GM19324 (cell line): ENCODE results near the gene SSRP1.
A peak's percentile ranks its signal among the peaks of the same experiment; 100 is the strongest.
"Not testable (repeated sequence)": the region's sequence is repeated elsewhere in the genome, so short reads cannot be mapped to it uniquely, and the experiment has no call there.

Source experiments
- ATAC-seq: cut with Tn5 transposase; IDR thresholded peaks from one replicate; pipeline ENCODE4 v1.9.1; 2021; ENCODE audit warnings: mild to moderate bottlenecking, moderate library complexity; ENCODE audit not compliant: unreplicated experiment, low FRiP score

SSRP1 gene

DNA sequence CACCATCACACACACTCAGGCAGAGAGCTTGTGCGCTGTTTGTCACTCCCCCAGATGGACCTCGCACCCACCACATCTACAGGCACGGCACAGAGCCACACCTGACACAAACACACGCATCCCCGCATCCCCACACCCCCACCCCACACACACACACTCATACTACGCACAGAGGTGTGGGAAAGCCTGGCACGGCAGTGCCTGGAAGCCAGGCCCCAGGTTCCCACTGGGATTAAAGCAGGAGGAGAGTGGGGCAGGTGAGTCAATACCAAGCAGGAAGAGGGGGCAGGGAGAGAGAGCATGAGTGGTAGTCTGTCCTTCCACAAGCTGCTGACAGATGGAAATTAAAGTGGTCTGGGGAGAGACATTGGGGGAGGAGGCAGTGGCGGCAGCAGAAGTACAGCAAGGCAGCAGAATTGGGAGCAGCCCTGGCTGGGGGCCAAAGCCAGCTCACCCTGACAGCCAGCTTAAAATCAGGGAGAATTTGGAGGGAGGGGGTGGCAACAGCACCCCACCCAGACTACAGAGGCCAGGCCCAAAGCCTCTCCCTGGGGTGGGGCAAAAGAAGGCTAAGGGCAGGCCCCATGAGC lies 31.6 kb downstream of the SSRP1 start:
- ATAC-seq, result no peak

DNA sequence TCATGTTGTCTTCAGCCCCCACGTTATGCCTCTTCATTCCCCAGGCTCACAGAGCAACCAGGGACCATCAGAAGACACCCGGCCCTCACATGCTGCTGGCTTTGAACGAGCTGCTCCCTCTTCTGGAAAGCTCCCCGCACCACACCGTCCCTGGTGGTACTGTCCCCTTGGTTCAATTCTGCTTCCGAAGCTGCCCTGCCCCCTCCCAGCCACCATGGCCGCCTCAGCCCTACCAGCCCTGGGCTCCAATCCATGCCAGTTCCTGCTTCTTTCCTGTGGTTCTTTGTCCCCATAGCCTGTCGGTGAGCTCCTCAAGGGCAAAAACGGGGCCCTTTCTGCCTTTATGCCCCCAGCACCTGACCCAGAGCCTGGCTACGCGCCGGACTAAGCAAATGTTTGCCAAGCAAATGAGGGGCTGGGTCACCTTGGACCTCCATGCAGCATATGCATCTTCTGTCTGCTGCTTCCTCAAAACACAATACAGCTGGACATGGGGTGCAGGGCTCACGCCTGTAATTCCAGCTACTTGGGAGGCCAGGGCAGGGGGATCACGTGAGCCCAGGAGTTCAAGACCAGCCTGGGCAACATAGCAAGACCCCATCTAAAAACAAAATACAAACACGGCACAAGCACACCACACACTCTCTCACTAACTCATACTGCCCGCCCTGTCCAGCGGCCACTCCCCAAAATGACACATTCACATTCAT lies 32.3 kb downstream of the SSRP1 start:
- no peak for ATAC-seq

DNA sequence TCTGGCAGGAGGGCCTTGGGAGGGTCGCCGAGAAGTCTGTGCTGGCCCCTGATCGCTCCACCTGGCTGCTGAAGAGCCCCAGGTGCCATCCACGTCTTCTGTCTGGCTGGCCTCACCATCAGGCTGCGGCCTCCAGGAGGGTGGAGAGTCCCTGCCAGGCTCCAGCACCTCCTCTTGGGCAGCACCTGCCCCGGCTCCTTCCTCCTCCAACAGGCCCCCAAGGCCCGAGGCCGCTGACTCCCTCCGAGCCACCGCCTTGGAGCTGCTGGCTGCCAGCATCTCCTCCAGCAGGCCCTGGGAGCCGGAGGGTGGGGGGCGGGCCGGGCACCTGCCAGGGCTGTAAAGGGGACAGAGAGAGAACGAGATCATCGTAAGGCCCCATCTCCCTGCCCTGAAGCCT lies 33.2 kb downstream of the SSRP1 start:
- no peak for ATAC-seq

DNA sequence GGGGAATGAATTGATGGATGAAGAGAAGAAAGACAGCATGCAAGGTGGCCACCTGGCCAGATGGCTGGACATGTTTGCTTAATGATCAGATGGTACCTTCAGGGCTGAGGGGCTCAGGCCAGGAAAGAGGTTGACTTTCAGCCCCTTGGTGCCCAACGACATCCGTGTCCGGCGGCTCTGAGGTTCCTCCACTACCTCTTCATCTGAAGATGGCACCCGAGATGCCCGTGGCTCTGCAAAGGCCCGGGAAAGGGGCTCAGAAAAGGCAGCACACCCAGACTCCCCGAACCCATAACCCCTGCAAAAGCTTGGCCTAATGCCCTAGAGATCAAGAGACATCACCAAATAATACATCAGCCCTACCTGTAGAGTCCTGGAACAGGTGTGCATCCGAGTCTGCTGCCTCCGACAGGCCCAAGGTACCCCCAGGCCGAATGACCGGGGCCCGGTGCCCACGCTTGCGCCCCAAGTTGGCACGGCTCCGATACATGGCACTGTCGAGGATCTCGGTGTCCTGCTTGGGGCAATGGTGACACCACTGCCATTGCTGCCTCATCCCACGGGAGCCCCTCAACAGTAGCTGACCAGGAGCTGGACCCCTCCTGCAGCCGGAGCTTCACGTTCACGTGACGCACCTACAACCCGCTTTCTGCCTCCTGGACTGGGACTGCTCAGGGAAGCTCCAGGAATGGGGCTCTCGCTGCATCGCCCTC lies 33.8 kb downstream of the SSRP1 start:
- no peak for ATAC-seq

DNA sequence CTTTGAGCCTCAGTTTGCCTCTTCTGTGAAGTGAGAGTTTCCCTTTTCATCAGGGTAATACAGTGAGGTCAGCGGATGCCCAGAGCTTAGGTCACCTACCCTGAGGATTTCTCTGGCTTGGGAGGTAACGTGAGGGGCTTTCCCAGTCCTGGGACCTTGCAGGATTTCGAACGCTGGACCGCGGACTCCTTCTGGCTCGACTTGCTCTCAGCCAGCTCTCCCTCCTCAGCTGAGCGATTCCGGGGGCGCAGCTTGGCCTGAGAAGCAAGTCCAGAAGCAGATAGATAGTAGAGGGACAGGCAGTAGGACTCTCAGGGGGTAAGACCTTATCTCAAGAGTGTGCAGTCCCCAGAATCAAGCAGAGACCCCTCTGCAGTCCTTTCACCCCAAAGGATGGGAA lies 34.9 kb downstream of the SSRP1 start:
- ATAC-seq, result no peak

DNA sequence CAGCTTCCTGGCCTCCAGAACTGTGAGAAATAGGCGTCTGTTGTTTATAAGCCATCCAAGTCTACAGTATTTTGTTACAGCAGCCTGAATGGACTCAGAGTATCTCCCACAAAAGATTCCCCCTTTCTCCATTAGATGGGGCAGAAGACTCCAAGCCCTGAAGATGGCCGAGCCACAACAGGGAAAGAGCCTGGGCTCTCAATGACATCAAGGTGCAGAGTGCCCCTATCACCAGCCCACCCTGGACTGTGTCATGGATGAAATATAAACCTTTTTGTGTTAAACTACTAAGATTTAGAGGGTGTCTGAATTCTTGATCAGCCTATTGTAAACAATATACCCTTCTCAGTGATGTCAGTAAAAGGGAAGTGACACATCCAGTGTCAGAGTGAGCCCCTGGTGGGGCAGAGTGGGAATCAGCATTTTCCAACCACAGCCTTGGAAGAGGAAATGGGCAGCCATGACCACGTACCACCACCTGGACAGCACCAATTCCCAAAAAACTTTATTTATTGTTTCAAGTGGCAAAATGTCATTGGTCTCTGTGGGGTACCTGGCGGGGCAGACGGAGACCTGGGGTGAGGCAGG lies 36.4 kb downstream of the SSRP1 start:
- no peak for ATAC-seq

DNA sequence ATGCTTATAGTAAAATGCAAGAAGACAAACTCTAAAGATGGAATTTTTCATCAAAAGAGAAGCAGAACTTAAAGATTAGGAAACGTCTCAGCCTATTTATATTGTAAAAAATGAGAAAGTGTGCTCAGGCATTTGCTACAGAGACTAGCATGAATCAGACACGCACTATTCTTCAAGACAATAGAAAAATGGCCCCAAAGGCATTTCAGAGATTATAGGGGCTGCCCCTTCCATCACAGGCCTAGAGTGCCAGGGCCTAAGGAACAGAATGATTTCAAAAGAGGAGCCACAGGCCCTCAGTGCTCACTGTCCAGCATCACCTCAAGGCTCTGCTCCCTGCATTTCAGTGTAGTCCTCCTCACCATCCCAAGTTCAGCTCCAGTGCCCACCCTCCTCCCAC lies 38.5 kb downstream of the SSRP1 start:
- no peak for ATAC-seq

DNA sequence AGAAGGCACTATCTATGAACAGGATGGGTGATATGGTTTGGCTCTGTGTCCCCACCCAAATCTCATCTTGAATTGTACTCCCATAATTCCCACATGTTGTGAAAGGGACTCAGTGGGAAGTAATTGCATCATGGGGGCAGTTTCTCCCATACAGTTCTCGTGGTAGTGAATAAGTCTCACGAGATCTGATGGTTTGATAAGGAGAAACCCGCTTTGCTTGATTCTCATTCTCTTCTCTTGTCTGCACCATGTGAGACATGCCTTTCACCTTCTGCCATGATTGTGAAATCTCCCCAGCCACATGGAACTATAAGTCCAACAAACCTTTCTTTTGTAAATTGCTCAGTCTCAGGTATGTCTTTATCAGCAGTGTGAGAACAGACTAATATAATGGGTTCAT lies 39.5 kb downstream of the SSRP1 start:
- ATAC-seq, result not testable (repeated sequence)

DNA sequence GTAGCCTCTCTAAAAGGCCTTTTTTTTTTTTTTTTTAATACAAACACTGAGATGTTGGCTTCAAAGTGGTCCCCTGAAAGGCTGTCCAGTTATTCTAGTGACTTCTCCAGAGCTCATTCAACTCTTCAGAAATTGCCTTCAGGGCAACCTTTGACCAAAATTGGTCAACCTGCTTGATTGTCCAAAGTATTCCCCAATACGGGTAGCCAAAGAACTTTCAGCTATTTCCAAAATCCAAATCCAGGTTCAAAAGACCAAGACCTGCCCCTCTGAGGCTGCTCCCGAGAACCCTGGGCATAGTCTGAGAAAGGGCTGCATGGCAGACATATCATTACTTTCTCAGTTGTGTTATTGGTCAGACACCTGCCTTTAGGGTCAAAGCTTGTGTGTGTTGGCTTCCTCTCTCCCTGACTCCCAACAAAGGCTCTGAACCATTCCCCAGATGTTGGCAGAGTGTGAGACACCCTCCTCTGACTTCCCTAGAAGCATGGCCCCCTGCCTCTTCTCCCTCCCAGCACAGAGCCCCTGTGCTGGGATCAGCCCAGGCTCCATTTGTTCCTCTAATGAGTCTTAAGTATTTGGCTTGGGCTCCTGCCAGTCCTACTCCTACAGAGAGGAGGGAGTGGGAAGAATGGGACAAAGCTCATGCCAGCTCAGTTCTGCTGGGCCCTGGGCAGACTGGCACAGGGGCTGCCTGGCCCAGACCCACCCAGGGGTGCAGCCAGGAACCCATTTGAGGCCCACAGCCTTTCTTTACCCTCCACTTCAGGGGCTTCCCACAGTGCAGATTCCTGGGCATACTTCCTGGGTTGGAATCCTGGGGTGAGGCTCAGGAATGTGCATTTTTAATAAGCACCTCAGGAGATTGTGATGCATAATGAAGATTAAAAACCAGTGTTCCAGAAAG lies 41.2 kb downstream of the SSRP1 start:
- no peak for ATAC-seq

DNA sequence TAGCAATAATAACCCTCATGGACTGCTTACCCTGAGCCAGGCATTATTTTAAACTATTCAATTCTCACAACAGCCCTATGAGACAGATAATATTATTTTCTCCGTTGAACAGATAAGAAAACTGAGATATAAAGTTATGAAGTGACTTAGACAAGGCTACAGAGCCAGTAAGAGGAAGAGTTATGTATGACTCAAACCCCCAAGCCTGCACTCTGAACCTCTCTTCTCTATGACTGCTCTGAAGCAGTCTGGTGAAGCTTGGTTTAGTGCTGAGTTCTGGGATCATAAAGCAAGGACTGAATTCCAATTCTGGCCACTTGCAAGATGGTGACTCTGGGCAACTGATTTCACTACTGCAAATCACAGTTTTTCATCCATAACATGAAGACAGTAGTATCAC lies 45.4 kb downstream of the SSRP1 start:
- ATAC-seq, result no peak

DNA sequence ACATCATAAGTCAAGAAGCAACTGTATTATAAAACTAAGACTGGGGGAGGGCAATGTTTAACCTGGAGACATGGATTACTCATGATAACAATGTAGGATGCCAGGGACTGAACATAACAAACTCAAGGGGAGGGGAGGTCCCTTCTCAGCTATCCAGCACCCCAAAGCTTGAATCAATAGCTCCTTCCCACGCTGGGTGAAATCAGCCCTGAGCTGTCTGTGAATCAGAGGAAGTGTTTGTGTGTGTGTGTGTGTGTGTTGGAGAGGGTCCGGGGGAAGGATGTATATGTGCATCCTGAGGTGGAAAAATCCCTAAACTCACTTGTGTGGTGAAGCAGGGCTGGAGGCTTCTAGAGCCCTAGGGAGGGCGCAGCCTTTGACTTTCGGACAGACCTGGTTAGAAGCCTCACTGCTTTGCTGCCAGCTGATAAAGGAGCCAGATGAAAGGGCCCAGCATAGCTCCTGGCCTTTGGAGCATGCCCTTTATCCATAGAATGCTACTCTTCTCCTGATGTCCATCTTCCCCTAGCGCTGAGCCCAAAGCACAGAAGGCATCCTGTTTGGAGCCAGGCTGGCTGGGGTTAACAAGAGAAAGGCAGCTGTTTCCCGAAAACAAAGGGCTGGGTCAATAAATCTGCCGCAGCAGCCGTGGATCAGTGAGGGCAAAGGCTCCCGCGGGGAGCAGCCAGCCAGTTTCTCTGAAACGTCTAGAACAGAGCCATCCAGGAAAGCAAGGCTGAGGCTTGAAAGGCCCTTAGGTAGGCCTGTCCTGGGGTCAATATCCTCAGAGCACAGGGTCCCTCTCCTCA lies 46.7 kb downstream of the SSRP1 start:
- no peak for ATAC-seq

DNA sequence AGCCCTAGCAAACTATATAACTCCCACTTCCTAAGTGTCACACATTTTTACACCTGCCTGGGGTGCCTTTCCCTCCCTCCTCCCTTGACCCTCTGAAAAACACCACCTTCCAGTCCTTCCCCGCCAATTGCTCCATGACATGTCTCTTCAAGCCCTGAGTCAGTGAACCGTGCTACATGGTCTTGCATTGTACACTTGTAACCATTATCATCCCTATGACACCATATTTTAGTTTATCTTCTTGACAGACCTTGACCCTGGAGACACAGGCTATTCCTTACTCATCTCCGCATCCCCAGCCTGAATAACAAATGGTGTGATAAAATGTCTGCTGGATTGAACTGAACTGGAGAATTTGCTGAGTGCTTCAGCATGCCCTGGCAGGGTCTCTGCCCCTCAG lies 47.8 kb downstream of the SSRP1 start:
- no peak for ATAC-seq

DNA sequence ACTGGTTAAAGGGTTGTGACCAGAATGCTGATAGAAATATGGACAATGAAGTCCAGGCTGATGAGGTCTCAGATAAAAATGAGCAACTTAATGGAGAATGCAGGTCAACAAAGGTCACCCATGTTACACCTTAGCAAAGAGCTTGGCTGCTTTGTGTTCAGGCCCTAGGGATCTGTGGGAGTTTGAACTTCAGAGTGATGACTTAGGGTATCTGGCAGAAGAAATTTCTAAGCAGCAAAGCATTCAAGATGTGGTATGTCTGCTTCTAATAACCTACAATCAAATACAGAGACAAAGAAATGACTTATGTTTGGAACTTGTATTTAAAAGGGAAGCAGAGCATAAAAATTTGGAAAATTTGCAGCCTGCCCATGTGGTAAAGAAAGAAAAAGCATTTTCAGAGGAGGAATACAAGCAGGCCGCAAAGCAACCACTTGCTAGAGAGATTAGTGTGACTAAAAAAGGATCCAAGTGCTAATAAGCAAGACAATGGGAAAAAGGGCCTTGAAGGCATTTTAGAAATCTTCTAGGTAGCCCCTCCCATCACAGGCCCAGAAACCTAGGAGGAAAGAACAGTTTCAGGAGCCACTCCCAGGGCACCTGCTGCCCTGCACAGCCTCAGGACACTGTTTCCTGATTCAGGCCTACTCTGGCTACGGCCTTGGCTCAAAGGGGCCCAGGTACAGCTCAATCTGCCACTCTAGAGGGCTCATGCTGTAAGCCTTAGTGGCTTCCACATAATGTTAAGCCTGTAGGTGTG lies 52.3 kb downstream of the SSRP1 start:
- no peak for ATAC-seq

DNA sequence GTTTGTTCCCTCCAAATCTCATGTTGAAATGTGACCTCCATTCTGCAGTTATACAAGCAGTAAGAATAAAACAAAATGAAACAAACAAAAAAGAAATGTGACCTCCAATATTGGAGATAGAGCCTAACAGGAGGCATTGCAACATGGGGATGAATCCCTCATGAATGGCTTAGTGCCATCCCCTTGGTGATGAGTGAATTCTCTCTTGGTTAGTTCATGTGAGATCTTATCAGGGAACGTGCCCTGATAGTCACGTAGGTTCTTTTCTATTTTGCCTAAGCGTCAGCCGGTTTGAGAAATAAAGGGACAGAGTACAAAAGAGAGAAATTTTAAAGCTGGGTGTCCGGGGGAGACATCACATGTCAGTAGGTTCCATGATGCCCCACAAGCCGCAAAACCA lies 54.1 kb downstream of the SSRP1 start:
- ATAC-seq, result not testable (repeated sequence)

DNA sequence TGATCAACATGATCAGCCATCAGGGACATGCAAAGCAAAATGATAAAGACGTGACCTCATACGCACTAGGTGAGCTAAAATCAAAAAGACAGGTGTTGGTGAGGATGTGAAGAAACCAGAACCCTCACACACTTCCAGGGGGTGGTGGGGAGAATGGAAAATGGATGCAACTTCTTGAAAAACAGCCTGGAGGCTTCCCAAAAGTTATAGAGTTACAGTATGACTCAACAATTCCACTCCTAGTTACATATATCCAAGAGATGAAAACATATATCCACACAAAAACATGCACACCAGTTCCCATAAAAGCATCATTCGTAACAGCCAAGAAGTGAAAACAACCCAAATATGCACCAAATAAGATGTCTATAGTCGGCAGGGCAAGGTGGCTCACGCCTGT lies 56.6 kb downstream of the SSRP1 start:
- ATAC-seq, result no peak

DNA sequence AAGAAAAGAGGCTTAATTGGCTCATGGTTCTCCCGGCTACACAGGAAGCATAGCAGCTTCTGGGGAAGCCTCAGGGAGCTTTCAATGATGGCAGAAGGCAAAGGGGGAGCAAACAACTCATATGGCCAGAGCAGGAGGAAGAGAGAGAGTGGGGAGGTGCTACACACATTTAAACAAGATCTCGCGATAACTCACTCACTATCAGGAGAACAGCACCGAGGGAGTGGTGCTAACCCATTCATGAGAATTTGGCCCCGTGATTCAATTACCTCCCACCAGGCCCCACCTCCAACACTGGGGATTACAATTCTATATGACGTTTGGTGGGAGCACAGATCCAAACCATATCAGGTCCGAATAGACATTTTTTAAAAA lies 57.0 kb downstream of the SSRP1 start:
- ATAC-seq, result no peak

DNA sequence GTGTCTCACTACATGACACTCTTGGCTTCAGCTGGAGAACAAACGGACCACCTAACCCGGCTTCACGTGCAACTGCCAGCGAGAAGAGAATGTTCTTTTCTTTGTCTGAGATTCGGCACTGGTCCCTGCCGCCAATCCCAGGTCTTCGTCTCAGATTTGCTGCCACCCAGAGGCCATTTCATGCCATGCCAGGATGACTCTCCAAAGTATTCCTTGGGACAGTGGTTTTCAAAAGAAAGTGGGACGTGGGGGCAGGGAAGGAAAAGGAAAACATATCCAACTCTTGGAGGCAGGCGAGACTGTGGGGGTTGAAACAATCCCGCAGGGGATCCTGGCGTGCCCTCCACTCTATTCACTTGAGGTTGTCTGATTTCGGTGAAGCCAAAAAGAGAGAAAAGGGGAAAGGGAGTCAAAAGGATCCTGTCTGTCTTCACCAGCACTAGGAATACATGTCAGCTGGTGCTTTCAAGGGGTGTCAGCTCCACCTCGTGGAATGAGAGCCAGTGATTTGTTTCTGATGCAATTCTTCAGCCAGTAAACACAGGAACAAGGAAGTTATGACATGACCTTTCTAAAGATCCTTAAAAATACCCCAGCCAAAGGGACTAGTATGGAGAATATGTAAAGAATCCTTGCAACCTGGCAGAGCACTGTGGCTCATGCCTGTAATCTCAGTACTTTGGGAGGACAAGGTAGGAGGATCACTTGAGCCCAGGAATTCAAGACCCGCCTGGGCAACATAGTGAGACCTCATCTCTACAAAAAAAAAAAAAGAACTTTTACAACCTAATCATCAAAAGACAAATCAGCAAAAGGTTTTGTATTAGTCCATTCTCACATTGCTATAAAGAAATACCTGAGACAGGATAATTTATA lies 57.6 kb downstream of the SSRP1 start:
- ATAC-seq, result peak; percentile 65
